Posterior vena cava (tissue), 2 donors: ENCODE data around the gene CYP11A1. TPM values are rescaled to one million over a fixed set of nuclear protein-coding genes. Genes with fewer than 3 reads are reported as not detected.

Experiments
- DNase-seq: peaks from one replicate; pipeline ENCODE4 v3.0.0-alpha.2; 2020; ENCODE audit warnings: low spot score
- intact Hi-C, 2 donors: fragments of 100-400 bp; cut with DNase I; formaldehyde crosslinking; loops; one replicate each; pipeline versions ENCODE4 v1.14.1 to v1.14.2; 2022 to 2023
- total RNA-seq, 2 donors: library from RNA; stranded (reverse); fragmentation: NEBNext Ultra II Directional; extraction: Animal tissue kit (Norgen Biotek cat#: 25700); gene quantifications; one replicate each; pipeline ENCODE4 v1.2.1, GENCODE V29; 2021
- donor health status: DM: yes; HTN: yes; CAD: no.
- donor health status: DM: yes; HTN: yes; CAD: no.

CYP11A1 gene
- total RNA-seq, 2 donors from 2014 or later, result 0.71 to 1.2 TPM

GRCh38 chr15:74334127-74334526 lies 33.3 kb downstream of the CYP11A1 start:
- DNase-seq, result peak; percentile 8
- intact Hi-C loops, result no loop called here

- intact Hi-C loops, result no loop called here
- peak; percentile 52 for DNase-seq
These were observed 33.8 kb downstream of the CYP11A1 start for GRCh38 chr15:74333662-74334061.

- DNase-seq, result peak; percentile 49
- intact Hi-C loops, result no loop called here
These were observed 34.4 kb downstream of the CYP11A1 start for GRCh38 chr15:74333093-74333492.

GRCh38 chr15:74332611-74333010 lies 34.8 kb downstream of the CYP11A1 start:
- DNase-seq, result peak; percentile 51
- intact Hi-C loops, result no loop called here

- intact Hi-C loops, result no loop called here
- DNase-seq, result peak; percentile 32
These were observed 35.4 kb downstream of the CYP11A1 start for GRCh38 chr15:74332011-74332410.

- intact Hi-C loops, result no loop called here
- DNase-seq, result no peak
These were observed 36.5 kb downstream of the CYP11A1 start for GRCh38 chr15:74330861-74331408.

- intact Hi-C loops, result no loop called here
- DNase-seq, result no peak
These were observed 39.0 kb downstream of the CYP11A1 start for GRCh38 chr15:74328331-74329056.

- intact Hi-C loops, result no loop called here
- DNase-seq, result no peak
These were observed 39.7 kb downstream of the CYP11A1 start for GRCh38 chr15:74327756-74328155.

- intact Hi-C loops, result no loop called here
- DNase-seq, result no peak
These were observed 40.7 kb downstream of the CYP11A1 start for GRCh38 chr15:74326746-74327145.

GRCh38 chr15:74324714-74325113 lies 42.7 kb downstream of the CYP11A1 start:
- DNase-seq, result no peak
- intact Hi-C loops, result loop anchor here in 1 of 2 donors (5.0 kb wide), 2 partner anchors 197 to 272 kb away; no protein-coding TSS in a partner anchor

GRCh38 chr15:74322558-74323180 lies 44.8 kb downstream of the CYP11A1 start:
- intact Hi-C loops, result loop anchor here in 1 of 2 donors (5.0 kb wide), 2 partner anchors 195 to 270 kb away; no protein-coding TSS in a partner anchor
- peak; percentile 89 for DNase-seq

GRCh38 chr15:74320352-74321247 lies 46.8 kb downstream of the CYP11A1 start:
- intact Hi-C loops, result loop anchor here in 1 of 2 donors (5.0 kb wide), 2 partner anchors 193 to 268 kb away; no protein-coding TSS in a partner anchor
- DNase-seq, result no peak

GRCh38 chr15:74319596-74320351 lies 47.7 kb downstream of the CYP11A1 start:
- DNase-seq, result no peak
- intact Hi-C loops, result loop anchor here in 1 of 2 donors (5.0 to 10.0 kb wide), 3 partner anchors 192 to 335 kb away; no protein-coding TSS in a partner anchor

GRCh38 chr15:74319138-74319460 lies 48.3 kb downstream of the CYP11A1 start:
- no peak for DNase-seq
- intact Hi-C loops, result loop anchor here in 1 of 2 donors (10.0 kb wide), 1 partner anchor 334 kb away; no protein-coding TSS in a partner anchor

GRCh38 chr15:74318376-74319137 lies 48.9 kb downstream of the CYP11A1 start:
- intact Hi-C loops, result loop anchor here in 1 of 2 donors (10.0 kb wide), 1 partner anchor 334 kb away; no protein-coding TSS in a partner anchor
- no peak for DNase-seq

GRCh38 chr15:74317820-74318375 lies 49.5 kb downstream of the CYP11A1 start:
- DNase-seq, result peak; percentile 95
- intact Hi-C loops, result loop anchor here in 1 of 2 donors (10.0 kb wide), 1 partner anchor 333 kb away; no protein-coding TSS in a partner anchor

GRCh38 chr15:74316141-74316540 lies 51.3 kb downstream of the CYP11A1 start:
- DNase-seq, result no peak
- intact Hi-C loops, result loop anchor here in 1 of 2 donors (10.0 kb wide), 1 partner anchor 331 kb away; no protein-coding TSS in a partner anchor
